Hematopoietic multipotent progenitor cell (in vitro differentiated cells): ENCODE data around the gene ZBTB5. TPM values are rescaled to one million over a fixed set of nuclear protein-coding genes. Genes with fewer than 3 reads are reported as not detected.

Experiments
- DNase-seq, 3 donors: peaks; one replicate each; pipeline ENCODE4 v3.0.0-alpha.2; 2011 to 2015; ENCODE audit warnings: low read depth in 2 of 3, low spot score in 2 of 3
- total RNA-seq: library from RNA; depleted of rRNA; stranded (reverse); fragments of >200 nt; gene quantifications from one replicate; pipeline ENCODE4 v1.2.3, GENCODE V29; 2012

ZBTB5 gene
- total RNA-seq, 1 donor: 21.3 TPM

- no peak for DNase-seq
Measured at GRCh38 chr9:37453827-37454226, 11.4 kb downstream of the ZBTB5 start.

GRCh38 chr9:37452611-37453010 is 12.6 kb downstream of the ZBTB5 start:
- no peak for DNase-seq

- DNase-seq: no peak
Measured at GRCh38 chr9:37451628-37452027, 13.6 kb downstream of the ZBTB5 start.

- DNase-seq: no peak
Measured at GRCh38 chr9:37449862-37450632, 15.2 kb downstream of the ZBTB5 start.

GRCh38 chr9:37447111-37447510 is 18.1 kb downstream of the ZBTB5 start:
- DNase-seq: no peak

GRCh38 chr9:37446401-37446800 is 18.8 kb downstream of the ZBTB5 start:
- DNase-seq: no peak

- no peak for DNase-seq
Measured at GRCh38 chr9:37445832-37446231, 19.4 kb downstream of the ZBTB5 start.

DNA sequence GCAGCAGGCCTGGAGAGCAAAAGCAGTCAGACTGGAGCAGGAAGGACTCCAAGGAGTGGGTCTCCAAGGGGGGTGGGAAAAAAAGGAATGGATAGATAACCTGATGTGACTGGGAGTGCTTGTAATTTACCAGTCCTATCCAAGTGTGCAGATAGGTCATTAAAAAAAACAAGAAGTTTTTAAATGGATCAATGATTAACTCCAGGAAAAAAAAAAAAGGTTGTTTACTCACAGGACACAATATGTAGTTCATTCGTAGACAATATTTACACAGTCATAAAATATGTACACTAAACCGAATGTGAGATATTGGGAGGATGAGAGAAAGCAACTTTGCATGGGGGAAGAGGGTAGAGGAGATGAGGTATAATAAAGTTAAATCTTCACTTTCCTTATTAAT is 20.4 kb downstream of the ZBTB5 start:
- no peak for DNase-seq

DNA sequence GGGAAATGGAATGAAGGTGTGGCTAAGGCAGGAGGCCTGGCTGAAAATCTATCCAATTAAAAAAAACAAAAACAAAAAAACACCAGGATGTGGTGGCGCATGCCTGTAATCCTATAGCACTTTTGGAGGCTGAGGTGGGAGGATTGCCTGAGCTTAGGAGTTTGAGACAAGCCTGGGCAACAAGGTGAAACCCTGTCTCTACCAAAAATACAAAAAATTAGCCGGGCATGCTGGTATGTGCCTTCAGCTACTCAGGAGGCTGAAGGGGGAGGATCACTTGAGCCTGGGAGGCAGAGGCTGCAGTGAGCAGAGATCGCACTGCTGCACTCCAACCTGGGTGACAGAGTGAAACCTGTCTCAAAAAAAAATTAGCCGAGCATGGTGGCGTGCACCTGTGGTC is 21.7 kb downstream of the ZBTB5 start:
- no peak for DNase-seq

- DNase-seq: no peak
Measured at GRCh38 chr9:37442556-37442955, 22.7 kb downstream of the ZBTB5 start.

GRCh38 chr9:37441776-37442370 is 23.4 kb downstream of the ZBTB5 start:
- no peak for DNase-seq

DNA sequence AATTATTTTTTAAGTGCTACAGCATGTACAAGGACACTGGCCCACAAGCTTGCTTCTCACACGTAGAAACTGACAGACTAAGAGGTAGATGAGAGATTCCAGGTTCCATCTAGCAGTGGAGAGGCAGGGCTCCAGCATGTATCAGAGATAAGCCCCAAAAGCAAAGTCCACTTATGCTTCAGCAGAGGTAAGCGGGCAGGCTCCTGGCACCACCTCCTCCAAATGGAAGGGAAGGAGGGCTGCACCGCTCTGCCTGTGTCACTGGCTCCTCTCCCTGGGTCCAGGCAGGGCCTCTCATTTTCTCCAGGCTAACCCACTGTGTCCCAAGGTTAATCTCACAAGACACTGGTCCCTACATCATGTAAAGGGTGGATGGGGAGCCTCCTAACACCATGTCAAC is 26.9 kb downstream of the ZBTB5 start:
- DNase-seq: no peak

GRCh38 chr9:37437621-37438020 is 27.6 kb downstream of the ZBTB5 start:
- DNase-seq: no peak

- DNase-seq: no peak
Measured at GRCh38 chr9:37437010-37437409, 28.2 kb downstream of the ZBTB5 start.

DNA sequence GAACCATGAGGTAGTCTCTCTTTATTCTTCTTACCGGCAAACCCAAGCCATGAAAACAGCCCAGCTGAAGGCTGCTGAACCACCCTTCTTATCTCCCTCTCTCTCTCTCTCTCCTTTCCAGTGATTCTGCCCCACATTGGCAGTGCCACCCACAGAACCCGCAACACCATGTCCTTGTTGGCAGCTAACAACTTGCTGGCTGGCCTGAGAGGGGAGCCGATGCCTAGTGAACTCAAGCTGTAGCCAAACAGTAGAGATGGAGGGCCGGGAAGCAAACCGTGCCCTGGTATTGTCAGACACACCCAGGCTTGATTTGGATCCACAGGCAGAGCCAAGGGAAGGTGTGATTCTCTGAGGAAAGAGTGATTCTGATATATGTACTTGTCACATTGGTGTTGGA is 28.7 kb downstream of the ZBTB5 start:
- DNase-seq: no peak

- DNase-seq: no peak
Measured at GRCh38 chr9:37433867-37434371, 31.3 kb downstream of the ZBTB5 start.

DNA sequence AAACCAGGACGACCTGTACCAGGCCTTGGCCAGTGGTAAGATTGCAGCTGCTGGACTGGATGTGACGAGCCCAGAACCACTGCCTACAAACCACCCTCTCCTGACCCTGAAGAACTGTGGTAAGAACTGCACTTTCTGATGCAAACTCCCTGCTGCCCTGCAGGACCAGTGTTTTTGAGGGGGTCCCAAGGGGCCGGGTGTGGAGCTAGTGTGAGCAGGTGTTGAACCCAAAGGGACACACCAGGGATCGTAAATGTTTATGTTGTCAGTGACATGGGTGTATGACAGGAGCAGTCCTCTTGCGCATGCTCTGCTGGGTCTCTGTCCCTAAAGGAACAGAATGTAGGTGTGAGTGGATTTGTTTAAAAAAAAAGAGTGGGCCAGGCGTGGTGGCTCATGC is 33.2 kb downstream of the ZBTB5 start:
- DNase-seq: no peak

GRCh38 chr9:37430841-37431597 is 34.2 kb downstream of the ZBTB5 start:
- DNase-seq: no peak

DNA sequence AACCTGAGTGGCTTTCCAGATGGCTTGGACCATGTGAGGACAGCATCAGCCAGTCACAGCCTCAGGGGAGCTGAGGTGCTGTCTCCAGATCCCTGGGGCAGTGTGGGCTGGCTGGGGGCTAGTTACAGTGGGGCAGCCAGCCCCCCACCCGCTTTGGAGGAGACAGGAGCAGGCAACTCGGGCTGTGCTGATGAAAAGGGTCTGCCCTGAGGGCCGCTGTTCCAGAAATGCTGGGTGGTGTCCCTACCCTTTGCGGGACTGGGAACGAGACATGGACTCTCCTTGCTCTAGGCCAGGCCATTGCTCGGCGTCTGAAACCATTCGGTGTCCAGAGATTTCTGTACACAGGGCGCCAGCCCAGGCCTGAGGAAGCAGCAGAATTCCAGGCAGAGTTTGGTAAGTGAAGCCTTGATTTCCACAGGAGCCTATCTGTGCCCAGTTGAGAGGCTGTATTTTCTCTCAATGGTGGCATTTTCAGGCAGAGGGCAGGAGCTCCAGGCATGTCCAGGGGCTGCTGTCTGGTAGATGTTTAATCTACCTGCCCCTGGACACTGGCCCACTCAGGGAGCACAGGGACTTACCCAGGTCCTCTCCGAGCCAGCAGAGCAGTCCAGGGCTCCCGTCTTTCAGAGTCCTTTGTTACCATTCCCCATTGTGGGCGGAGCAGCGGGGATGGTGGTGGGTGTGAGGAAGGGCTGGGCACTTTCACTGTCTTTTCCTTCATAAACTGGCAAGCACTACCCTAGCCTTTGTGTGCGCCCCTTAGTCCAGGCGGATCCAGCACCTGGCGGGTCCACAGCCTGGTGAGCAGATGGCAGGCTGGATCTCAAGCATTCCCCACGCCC is 35.6 kb downstream of the ZBTB5 start:
- no peak for DNase-seq

DNA sequence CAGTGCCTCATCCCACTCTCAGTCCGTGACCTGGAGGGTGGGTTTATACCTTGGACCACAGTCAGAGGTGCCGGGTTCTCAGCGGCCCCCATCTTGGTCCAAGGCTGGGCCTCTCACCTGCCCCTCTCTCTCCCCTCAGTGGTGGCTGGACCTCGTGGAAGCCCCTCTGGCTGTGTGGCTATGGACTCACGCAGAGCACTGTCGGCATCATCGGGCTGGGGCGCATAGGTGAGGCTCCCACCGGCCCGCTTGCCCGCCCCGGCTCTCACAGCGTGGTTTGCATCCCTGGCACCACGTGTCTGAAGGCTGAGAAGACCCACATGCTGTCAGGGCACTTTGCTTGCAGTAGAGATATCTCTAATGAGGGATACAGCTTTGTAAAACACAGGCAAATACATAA is 36.9 kb downstream of the ZBTB5 start:
- DNase-seq: no peak

- DNase-seq: no peak
Measured at GRCh38 chr9:37426846-37427245, 38.4 kb downstream of the ZBTB5 start.
